GM15510 (cell line): ENCODE results near the gene MAPK10.

Experiments
- POLR2A ChIP-seq: IDR thresholded peaks from 3 replicates; pipeline ENCODE4 v1.6.1; 2011; ENCODE audit warnings: borderline replicate concordance; ENCODE audit not compliant: insufficient read length; ENCODE audit errors: extremely low read depth

The MAPK10 gene

DNA sequence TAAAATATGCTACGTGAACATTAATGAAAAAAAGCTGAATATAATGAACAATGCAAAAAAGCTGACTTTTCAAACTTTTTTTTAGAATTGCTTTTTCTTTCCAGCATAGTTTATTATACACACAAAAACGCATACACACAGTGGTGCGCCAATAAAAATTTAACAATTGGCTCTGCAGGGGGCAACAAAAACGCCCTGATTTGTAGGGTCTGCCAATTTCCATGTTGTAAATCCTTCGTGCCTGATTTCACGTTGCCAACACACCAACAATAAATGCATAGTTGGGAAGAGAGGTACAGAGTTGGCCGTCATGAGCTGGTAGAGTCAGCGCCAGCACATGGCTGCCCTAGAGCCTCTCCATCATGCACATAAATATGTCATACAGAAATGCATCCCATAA lies 333.1 kb downstream of the MAPK10 start:
- no peak for TF ChIP-seq POLR2A

- TF ChIP-seq POLR2A = no peak
Measured at GRCh38 chr4:86019906-86020305, 339.9 kb downstream of the MAPK10 start.

GRCh38 chr4:86019362-86019761 lies 340.5 kb downstream of the MAPK10 start:
- TF ChIP-seq POLR2A = no peak

GRCh38 chr4:86015412-86016350 lies 344.2 kb downstream of the MAPK10 start:
- TF ChIP-seq POLR2A = no peak

GRCh38 chr4:86014599-86014998 lies 345.3 kb downstream of the MAPK10 start:
- no peak for TF ChIP-seq POLR2A

DNA sequence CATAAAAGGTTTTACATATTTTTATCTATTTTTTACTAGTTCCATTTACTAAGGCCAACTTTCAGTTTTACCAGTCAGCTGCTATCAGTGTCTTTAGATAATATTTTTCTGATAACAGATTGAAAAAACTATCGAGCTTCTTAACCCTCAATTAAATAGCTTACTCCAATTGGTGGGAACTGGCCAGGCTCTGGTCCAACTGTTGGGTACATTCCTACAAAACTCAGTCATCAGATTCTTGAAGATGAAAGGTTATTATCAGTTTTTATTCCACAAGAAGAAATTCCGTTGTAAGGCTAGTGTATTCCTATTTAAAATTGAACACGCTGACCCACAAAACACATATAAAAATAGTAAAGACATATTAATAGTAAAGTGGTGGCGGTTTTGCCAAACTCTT lies 346.2 kb downstream of the MAPK10 start:
- TF ChIP-seq POLR2A = no peak

DNA sequence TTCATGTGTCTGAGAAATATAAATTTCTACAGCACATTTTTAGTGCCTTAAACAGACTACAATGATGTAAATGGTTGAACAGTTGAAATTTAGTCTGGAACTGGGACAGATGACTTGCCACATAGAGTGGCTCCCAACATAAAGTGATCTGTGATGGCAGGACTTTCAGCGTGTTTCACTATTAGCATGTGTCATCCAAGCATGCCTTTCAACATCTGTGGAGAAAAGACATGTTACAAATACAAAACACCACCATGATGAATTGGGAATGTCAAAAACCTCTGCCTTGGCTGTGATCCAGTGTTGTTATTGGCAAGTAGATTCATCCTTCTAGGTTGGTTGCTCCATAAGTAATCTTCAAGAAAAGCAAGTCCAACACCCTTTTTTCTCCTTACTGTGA lies 348.7 kb downstream of the MAPK10 start:
- no peak for TF ChIP-seq POLR2A

DNA sequence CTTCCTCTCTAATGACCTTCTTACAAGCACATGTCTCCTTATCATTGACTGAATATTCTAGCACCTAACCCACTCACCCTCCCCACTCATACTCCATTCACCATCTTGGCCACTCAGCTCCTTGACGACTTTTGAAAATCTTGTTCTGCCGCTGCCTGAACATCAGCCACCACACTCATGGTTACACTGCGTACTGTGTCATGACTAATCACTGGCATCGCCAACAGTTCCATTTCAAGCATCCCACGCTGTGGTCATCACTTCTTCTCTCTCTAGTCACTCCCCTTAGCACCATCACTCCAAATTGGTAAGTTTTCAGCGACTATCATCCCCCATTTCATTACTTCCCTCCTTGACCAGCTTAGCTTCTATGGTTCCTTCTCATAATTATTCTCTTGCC lies 352.8 kb downstream of the MAPK10 start:
- TF ChIP-seq POLR2A = no peak

DNA sequence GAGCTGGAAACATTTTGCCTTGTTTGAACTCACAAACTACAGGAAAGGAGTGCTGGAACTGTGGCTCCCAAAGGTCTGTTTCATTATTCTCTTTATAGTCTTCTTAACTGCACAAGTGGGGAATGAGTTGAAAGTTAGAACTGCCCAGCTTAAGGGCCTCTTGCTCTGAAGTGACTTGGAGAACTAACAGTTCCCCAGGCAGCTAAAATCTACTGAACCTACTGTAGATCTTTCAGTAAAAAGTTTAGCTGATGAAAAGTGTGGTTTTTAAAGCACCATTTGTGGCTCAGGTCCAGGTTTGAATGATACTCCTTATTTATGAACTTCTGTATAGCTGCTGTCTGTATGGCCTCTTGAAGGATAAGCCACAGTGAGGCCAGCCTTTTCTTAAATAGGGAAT lies 353.8 kb downstream of the MAPK10 start:
- TF ChIP-seq POLR2A = no peak

DNA sequence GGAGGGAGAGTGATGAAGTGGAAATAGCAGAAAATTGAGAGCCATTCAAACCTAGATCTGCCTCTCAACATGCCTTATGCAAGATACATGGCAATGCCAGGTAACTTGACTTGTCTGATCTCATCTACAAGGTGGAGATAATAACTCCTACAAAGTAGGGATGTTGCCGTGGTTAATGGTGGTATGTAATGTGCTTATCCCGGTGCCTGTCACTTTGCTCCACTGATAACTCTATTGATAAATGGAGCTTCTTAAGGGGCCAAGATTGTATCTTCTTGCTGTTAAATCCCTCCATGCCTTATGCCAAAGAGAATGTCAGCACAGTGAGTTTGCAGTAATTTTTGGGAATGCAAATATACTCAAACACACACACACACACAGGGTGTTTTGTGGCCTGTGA lies 355.8 kb downstream of the MAPK10 start:
- TF ChIP-seq POLR2A = no peak

DNA sequence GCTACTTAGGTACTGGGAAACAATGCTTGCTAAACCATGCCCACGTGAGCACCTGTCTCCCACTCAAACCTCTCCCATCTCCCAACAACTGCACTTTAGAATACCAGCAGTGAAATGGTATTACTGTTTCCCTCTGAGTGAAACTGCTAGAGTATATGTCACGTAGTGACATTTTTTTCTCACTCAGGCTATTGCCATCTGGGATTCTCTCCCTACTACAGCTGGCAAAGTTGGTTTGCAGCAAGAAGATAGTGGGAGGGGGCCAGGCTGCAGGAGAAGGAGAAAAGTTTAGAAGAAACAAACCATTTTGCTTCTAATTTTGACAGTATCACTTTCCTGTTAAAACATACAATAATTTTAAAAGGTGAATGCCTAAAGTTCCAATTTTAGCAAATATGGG lies 358.3 kb downstream of the MAPK10 start:
- no peak for TF ChIP-seq POLR2A

- TF ChIP-seq POLR2A = no peak
Measured at GRCh38 chr4:85995361-85995760, 364.5 kb downstream of the MAPK10 start.

GRCh38 chr4:85994576-85994975 lies 365.3 kb downstream of the MAPK10 start:
- TF ChIP-seq POLR2A = no peak

DNA sequence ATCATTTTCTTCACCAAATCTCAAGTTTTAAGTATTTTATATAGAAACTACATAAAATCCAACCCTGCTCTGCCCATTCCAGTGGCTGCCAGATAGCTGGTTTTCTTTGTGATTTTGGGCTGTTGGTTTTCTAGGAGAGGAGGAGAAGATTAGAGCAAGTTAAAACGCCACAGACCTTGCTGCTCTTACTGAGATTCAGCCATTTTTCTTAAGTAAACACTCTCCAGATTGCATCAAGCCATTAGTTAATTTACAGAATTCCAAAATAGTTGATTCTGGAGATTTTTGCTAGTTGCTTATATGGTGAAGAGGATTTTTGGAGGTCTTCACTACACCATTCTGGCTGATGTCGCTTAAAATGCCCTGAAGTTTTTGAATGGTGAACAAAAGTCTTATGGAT lies 366.2 kb downstream of the MAPK10 start:
- TF ChIP-seq POLR2A = no peak

DNA sequence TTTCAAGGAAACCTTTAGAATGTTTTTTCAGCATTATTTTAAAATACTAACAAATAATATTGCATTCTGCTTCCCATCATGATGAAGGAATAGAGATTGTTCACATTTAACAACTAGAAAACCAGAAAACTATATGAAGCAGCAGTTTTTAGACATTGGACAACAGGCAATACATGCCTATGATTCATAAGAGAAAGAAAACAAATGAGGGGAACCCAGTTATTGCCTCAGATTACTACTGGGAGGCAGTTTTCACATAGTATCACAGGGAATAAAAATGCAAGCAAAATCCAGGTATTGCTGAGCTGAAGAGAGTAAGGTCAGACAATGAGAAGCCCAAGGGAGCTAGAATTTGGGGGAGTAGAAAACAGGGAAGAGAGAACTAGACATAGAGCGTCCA lies 373.6 kb downstream of the MAPK10 start:
- TF ChIP-seq POLR2A = no peak

GRCh38 chr4:85979276-85979675 lies 380.6 kb downstream of the MAPK10 start:
- no peak for TF ChIP-seq POLR2A
